Psoas muscle (tissue), 8 donors: Measurements from ENCODE around the gene RSKR. TPM values are rescaled to one million over a fixed set of nuclear protein-coding genes. Genes with fewer than 3 reads are reported as not detected.

Experiments used
- ATAC-seq, 4 donors: fragments of 200-7000 bp; cut with Tn5 transposase; one replicate each; pipeline ENCODE4 v1.9.1; 2020; ENCODE audit warnings: moderate library complexity in 3 of 4, mild to moderate bottlenecking in 2 of 4
- DNase-seq, 2 donors: peaks; one replicate each; pipeline ENCODE4 v3.0.0-alpha.2; 2020
- H3K27ac ChIP-seq: fragments of 200-600 bp; one replicate; pipeline ENCODE4 v1.8.0; 2022
- H3K27me3 ChIP-seq, 3 donors: fragments of 200-600 bp in 1 of 3; one replicate each; pipeline versions ENCODE4 v1.6.1 to v1.8.0; 2013 to 2022; ENCODE audit warnings: low read length in 2 of 3, mild to moderate bottlenecking in 2 of 3, moderate library complexity in 1 of 3; ENCODE audit not compliant: insufficient read depth in 3 of 3
- H3K36me3 ChIP-seq, 2 donors: fragments of 200-600 bp in 1 of 2; one replicate each; pipeline versions ENCODE4 v1.6.1 to v1.8.0; 2013 to 2022; ENCODE audit warnings: low read depth in 1 of 2, mild to moderate bottlenecking in 1 of 2, moderate library complexity in 1 of 2; ENCODE audit not compliant: insufficient read depth in 1 of 2
- H3K4me1 ChIP-seq: fragments of 200-600 bp; one replicate; pipeline ENCODE4 v1.8.0; 2022
- H3K4me3 ChIP-seq: fragments of 200-600 bp; one replicate; pipeline ENCODE4 v1.8.0; 2022; ENCODE audit warnings: mild to moderate bottlenecking
- H3K9me3 ChIP-seq: fragments of 200-600 bp; one replicate; pipeline ENCODE4 v1.8.0; 2022
- WGBS, 3 donors: extraction: QIAGEN DNeasy Blood & Tissue Kit; methylation state at CpG; one replicate each; pipeline versions ENCODE4 v1.1.6 to v1.1.7; 2013; 5-methylcytosine and 5-hydroxymethylcytosine counted together
- intact Hi-C, 2 donors: fragments of 100-400 bp; cut with DNase I; formaldehyde crosslinking; loops; one replicate each; pipeline versions ENCODE4 v1.11.0 to v1.14.2; 2022
- polyA plus RNA-seq, 3 donors: library from polyadenylated mRNA; stranded (reverse); fragments of 200-250 nt; gene quantifications; one replicate each; pipeline ENCODE4 v1.2.3, GENCODE V29; 2013
- total RNA-seq, 4 donors: library from RNA; stranded (reverse); fragmentation: NEBNext Ultra II Directional in 2 of 4; extraction: Animal tissue kit (Norgen Biotek cat#: 25700) in 2 of 4; gene quantifications; one replicate each; pipeline versions ENCODE4 v1.2.1 to v1.2.4, GENCODE V29; 2021 to 2023
- TF ChIP-seq, protein P1 (sequence below): fragments of 200-600 bp; IDR thresholded peaks from one replicate; pipeline ENCODE4 v1.8.0; 2022; ENCODE audit warnings: antibody characterized with exemption
- donor health status: healthy with polysubstance abuse.
- donor health status: DM: no; HTN: no; CAD: no; lungs with moderate emphysema.
- donor health status: Bipolar disorder and iron deficiency.
- donor health status: healthy.
- donor health status: DM: yes; HTN: yes; CAD: no.
- donor health status: DM: no; HTN: no; CAD: no.
- donor health status: DM: no; HTN: no; CAD: no.
- donor health status: DM: yes; HTN: yes; CAD: no.

RSKR gene
- total and polyA plus RNA-seq, 7 donors: 2.0 to 7.6 (median 4.3) TPM

DNA sequence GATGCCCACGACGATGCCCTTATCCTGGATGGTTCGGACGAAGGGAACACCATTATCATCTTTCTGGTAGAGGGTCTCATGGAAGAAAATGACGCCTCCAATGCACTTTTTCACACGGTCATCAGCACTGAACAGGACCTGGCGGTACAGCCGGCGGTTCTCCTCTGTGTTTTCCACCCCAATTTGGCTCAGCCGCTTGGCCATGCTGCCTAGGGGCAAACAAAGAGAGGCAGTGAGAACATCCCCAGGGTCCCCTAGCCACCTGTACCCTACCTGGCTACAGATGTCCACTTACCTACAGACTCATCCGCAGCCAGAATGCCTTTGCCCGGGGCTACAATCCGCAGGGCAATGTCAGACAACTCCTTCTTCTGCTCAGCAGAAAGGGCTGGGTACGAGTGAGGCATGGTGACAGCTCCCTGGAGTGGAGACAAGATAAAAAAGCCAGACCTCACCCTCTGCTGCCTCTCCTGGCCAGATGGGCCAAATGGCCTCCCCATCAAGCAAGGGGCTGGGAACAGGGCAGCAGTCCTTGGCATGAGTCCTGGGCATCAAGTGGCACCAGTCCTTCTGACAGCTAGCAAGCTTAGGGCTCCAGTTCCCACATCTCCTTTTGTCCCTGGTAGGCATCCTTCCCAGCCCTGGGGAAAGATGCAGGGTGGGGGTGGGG, 38.7 kb downstream of the RSKR start:
- ATAC-seq (no peak), DNase-seq (no peak)
- no peaks in the 10 kb centered on the region for H3K9me3 ChIP-seq
- WGBS, 3 donors: 91 to 94% (median 92%) methylated on average over 14 of the region's 14 CpGs
- no peak overlapping the region for H3K4me3 ChIP-seq
- H3K27ac ChIP-seq: no peak overlapping the region
- intact Hi-C loops: no loop called here
- H3K36me3 ChIP-seq: no peaks in the 10 kb centered on the region
- peaks cover 9% of the 10 kb centered on the region for H3K4me1 ChIP-seq
- H3K27me3 ChIP-seq: no peaks in the 10 kb centered on the region
- TF ChIP-seq, protein P1, sequence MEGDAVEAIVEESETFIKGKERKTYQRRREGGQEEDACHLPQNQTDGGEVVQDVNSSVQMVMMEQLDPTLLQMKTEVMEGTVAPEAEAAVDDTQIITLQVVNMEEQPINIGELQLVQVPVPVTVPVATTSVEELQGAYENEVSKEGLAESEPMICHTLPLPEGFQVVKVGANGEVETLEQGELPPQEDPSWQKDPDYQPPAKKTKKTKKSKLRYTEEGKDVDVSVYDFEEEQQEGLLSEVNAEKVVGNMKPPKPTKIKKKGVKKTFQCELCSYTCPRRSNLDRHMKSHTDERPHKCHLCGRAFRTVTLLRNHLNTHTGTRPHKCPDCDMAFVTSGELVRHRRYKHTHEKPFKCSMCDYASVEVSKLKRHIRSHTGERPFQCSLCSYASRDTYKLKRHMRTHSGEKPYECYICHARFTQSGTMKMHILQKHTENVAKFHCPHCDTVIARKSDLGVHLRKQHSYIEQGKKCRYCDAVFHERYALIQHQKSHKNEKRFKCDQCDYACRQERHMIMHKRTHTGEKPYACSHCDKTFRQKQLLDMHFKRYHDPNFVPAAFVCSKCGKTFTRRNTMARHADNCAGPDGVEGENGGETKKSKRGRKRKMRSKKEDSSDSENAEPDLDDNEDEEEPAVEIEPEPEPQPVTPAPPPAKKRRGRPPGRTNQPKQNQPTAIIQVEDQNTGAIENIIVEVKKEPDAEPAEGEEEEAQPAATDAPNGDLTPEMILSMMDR: no peak

DNA sequence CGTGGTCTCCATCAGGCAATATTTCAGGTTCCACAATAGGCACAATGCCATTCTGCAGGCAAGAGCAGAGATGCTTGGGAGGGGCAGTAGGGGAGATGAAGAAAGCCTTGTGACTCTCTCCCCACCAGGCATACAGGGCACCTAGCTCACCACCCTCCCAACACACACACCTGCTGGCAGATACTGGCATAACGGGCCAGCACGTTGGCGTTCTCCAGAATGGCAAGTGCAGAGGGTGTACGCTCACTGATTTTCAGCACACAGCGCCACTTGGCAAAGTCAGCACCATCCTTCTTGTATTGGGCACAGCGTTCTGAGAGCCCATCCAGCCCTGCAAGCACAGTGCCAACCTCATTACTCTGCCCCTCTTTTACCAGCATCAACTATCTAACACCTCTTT, 39.5 kb downstream of the RSKR start:
- DNase-seq (no peak), ATAC-seq (no peak)
- TF ChIP-seq, protein P1: no peak
- H3K27me3 ChIP-seq: no peaks in the 10 kb centered on the region
- H3K4me3 ChIP-seq: no peak overlapping the region
- intact Hi-C loops: no loop called here
- H3K36me3 ChIP-seq: peaks cover 0 to 3% of the 10 kb centered on the region in 2 donors
- peaks cover 16% of the 10 kb centered on the region for H3K4me1 ChIP-seq
- no peak overlapping the region for H3K27ac ChIP-seq
- H3K9me3 ChIP-seq: no peaks in the 10 kb centered on the region
- 86 to 91% (median 87%) methylated on average over 7 of the region's 7 CpGs for WGBS, 3 donors

DNA sequence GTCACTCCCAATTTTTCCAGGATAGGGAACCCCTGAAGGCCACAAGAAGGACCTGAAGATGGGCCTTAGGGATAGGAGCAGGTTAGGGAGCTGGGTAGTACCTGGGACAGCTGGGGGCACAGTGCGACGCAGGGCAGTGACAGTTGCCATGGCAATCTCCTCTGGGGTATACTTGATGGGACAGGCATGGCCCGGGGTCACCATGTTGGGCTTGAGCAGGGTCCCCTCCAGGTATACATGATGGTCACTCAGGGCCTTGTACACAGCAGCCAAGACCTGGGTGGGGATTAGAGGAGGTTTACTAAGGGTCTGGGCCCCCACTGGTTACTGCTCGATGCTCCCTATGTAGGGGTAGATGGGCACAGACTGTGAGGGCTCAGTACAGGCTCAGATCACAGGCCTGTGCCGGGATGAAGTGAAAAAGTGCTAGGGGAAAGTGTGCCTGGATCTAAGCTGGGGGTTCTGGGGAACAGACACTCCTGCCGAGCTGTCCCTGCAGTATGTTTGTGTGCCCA, 40.0 kb downstream of the RSKR start:
- Histone ChIP-seq H3K36me3 (peaks cover 0 to 8% of the 10 kb centered on the region in 2 donors), H3K27me3 (no peaks in the 10 kb centered on the region), H3K4me1 (peaks cover 18% of the 10 kb centered on the region), H3K27ac (no peak overlapping the region), H3K9me3 (no peaks in the 10 kb centered on the region), H3K4me3 (no peak overlapping the region)
- ATAC-seq (no peak), DNase-seq (no peak)
- WGBS, 3 donors: 95 to 97% (median 95%) methylated on average over 6 of the region's 6 CpGs
- intact Hi-C loops: no loop called here
- TF ChIP-seq, protein P1: no peak

DNA sequence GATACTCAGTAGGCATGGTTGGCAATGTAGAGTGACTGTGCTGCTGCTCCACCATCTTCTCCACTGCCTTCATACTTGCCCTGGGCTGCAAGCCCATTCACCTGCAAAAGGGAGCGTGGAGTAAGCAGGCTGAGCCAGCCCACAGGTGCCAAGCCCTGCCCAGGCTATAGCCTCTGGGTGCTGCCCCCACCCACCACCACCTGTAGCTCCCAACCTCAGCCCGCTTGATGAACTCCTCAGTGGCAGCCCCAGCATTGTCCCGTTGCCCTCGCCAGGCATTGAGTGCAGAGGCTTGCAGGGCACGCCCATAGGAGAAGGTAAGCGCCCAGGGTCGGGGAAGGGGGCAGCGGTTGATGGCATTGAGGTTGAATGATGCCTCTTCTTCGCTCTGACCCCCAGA, 40.5 kb downstream of the RSKR start:
- H3K27ac ChIP-seq: no peak overlapping the region
- no peak for ATAC-seq
- DNase-seq: no peak
- peaks cover 18% of the 10 kb centered on the region for H3K4me1 ChIP-seq
- peaks cover 0 to 8% of the 10 kb centered on the region in 2 donors for H3K36me3 ChIP-seq
- intact Hi-C loops: no loop called here
- 93 to 99% (median 98%) methylated on average over 9 of the region's 9 CpGs for WGBS, 3 donors
- H3K4me3 ChIP-seq: no peak overlapping the region
- no peaks in the 10 kb centered on the region for H3K27me3 ChIP-seq
- TF ChIP-seq, protein P1: no peak
- no peaks in the 10 kb centered on the region for H3K9me3 ChIP-seq

DNA sequence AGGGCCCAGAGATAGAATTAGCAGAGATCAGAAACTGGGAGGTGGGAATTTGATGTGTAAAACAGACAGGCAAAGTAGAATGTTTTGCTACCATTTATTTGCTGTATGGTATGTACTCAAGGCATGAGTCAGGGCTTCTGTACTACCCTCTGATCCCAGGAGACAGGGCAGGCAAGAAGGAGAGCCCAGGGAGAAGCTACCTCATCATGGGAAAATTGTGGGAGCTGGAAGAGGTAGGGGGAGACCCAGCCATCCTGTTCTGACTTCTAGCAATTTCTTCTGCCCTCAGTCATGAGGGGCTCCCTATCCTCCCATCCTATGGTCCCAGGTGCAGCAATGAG, 41.0 kb downstream of the RSKR start:
- intact Hi-C loops: no loop called here
- ATAC-seq (no peak), DNase-seq (no peak)
- H3K27ac ChIP-seq: no peak overlapping the region
- no peaks in the 10 kb centered on the region for H3K27me3 ChIP-seq
- no peaks in the 10 kb centered on the region for H3K9me3 ChIP-seq
- TF ChIP-seq, protein P1: no peak
- H3K36me3 ChIP-seq: peaks cover 0 to 12% of the 10 kb centered on the region in 2 donors
- peaks cover 18% of the 10 kb centered on the region for H3K4me1 ChIP-seq
- H3K4me3 ChIP-seq: no peak overlapping the region
